Lower leg skin (tissue), 3 donors: ENCODE data around the gene KCNN3.
"Not testable (repeated sequence)": the region's sequence is repeated elsewhere in the genome, so short reads cannot be mapped to it uniquely, and the experiment has no call there.

Experiments used
- CTCF ChIP-seq, 3 donors: fragments of 450-650 bp; IDR thresholded peaks; one replicate each; pipeline ENCODE4 v1.5.1; 2016; ENCODE audit warnings: antibody characterized with exemption in 3 of 3, mild to moderate bottlenecking in 3 of 3, moderate library complexity in 2 of 3
- POLR2A ChIP-seq, 2 donors: fragments of 450-650 bp; IDR thresholded peaks; one replicate each; pipeline ENCODE4 v1.6.1; 2016 to 2017; ENCODE audit warnings: antibody characterized with exemption in 2 of 2, mild to moderate bottlenecking in 1 of 2, moderate library complexity in 1 of 2

- not testable (repeated sequence) for TF ChIP-seq POLR2A, CTCF (IDR thresholded peaks at IDR 0.05)
These were observed 38.0 kb upstream of the KCNN3 start for GRCh38 chr1:154908129-154908528.
